GM12878 (cell line): ENCODE data around the gene VSX1. TPM values are rescaled to one million over a fixed set of nuclear protein-coding genes. Genes with fewer than 3 reads are reported as not detected.

Experiments
- ATAC-seq: fragments of 200-7000 bp; cut with Tn5 transposase; 3 replicates; pipeline ENCODE4 v1.9.1; 2020; ENCODE audit warnings: mild to moderate bottlenecking, moderate library complexity
- BruUV-seq: library from RNA; stranded (reverse); fragments of 400-500 nt; replicated peaks from 2 replicates; lab custom pipeline; 2021; lab: Mats Ljungman, UMichigan
- CTCF ChIA-PET: fragments of 300-600 bp; sonication (Branson Sonifier 250); formaldehyde crosslinking; extraction: SDS; loops from one replicate; lab custom pipeline; 2021; ENCODE audit warnings: inconsistent platforms; lab: Yijun Ruan, JAX
- POLR2A ChIA-PET: fragments of 350-600 bp; formaldehyde crosslinking; extraction: SDS; loops from one replicate; lab custom pipeline; 2021; ENCODE audit warnings: inconsistent platforms; lab: Charles Lee
- RAD21 ChIA-PET: fragments of 300-600 bp; sonication (Branson Sonifier 250); formaldehyde crosslinking; loops from one replicate; lab custom pipeline; 2023; ENCODE audit warnings: antibody characterized with exemption; ENCODE audit not compliant: unreplicated experiment; lab: Charles Lee
- SMC1A ChIA-PET: fragments of 300-600 bp; sonication (Branson Sonifier 250); formaldehyde crosslinking; loops from one replicate; lab custom pipeline; 2023; ENCODE audit not compliant: unreplicated experiment, uncharacterized antibody; lab: Charles Lee
- DNase-seq: peaks from one replicate; pipeline ENCODE4 v3.0.0-alpha.2; 2011; ENCODE audit warnings: low read depth, low spot score
- FAIRE-seq: peaks from 3 replicates; lab custom pipeline; 2011; peaks lifted over from hg19 to GRCh38; lab: Jason Lieb, UNC
- H2AFZ ChIP-seq: 2 replicates; pipeline ENCODE4 v1.6.0; 2011; ENCODE audit warnings: low read depth, low read length, control low read depth; ENCODE audit not compliant: control insufficient read depth
- H3K27ac ChIP-seq: 2 replicates; pipeline ENCODE4 v1.5.1; 2011; ENCODE audit warnings: control low read depth; ENCODE audit not compliant: control insufficient read depth, insufficient read depth
- H3K27me3 ChIP-seq, 2 experiments: replicated peaks in 1 of 2; 2 replicates each; pipeline versions ENCODE4 v1.6.0 to v1.6.1; 2011; ENCODE audit warnings: low read length in 1 of 2; ENCODE audit not compliant: control insufficient read depth in 2 of 2, insufficient read depth in 2 of 2
- H3K36me3 ChIP-seq, 2 experiments: 2 replicates each; pipeline ENCODE4 v1.5.1; 2011; ENCODE audit warnings: low read length in 1 of 2; ENCODE audit not compliant: control insufficient read depth in 2 of 2, insufficient read depth in 2 of 2
- H3K4me1 ChIP-seq: 2 replicates; pipeline ENCODE4 v1.6.1; 2011; ENCODE audit warnings: mild to moderate bottlenecking, low read length, moderate library complexity, mixed read lengths; ENCODE audit not compliant: control insufficient read depth, insufficient read depth
- H3K4me2 ChIP-seq: 2 replicates; pipeline ENCODE4 v1.6.0; 2011; ENCODE audit warnings: control low read depth; ENCODE audit not compliant: control insufficient read depth, insufficient read depth
- H3K4me3 ChIP-seq: fragments of 200-600 bp; sonication (generic); 2 replicates; pipeline ENCODE4 v1.5.1; 2016
- H3K79me2 ChIP-seq: 2 replicates; pipeline ENCODE4 v1.6.0; 2011; ENCODE audit warnings: low read length; ENCODE audit not compliant: control insufficient read depth, insufficient read depth
- H3K9ac ChIP-seq: 2 replicates; pipeline ENCODE4 v1.8.0; 2011; ENCODE audit warnings: low read length, control low read depth, mixed read lengths; ENCODE audit not compliant: control insufficient read depth, insufficient read depth
- H3K9me3 ChIP-seq: replicated peaks from 3 replicates; pipeline ENCODE4 v1.5.1; 2011; ENCODE audit warnings: mild to moderate bottlenecking, low read length; ENCODE audit not compliant: control insufficient read depth, insufficient read depth
- H4K20me1 ChIP-seq: 2 replicates; pipeline ENCODE4 v1.6.0; 2011; ENCODE audit not compliant: control insufficient read depth, insufficient read depth
- CHD2 ChIP-seq: IDR thresholded peaks from 2 replicates; pipeline ENCODE4 v1.6.1; 2011; ENCODE audit warnings: low read depth, low read length, improper control_type of control experiment, borderline replicate concordance
- CTCF ChIP-seq, 3 experiments: IDR thresholded peaks in 2 of 3; conservative IDR thresholded peaks in 1 of 3; 2 replicates each; pipeline ENCODE4 v1.5.1; 2011; ENCODE audit warnings: low read depth in 3 of 3, low read length in 3 of 3, mild to moderate bottlenecking in 3 of 3, control low read depth in 2 of 3, moderate library complexity in 2 of 3, inconsistent platforms in 1 of 3, mixed read lengths in 1 of 3; ENCODE audit not compliant: control insufficient read depth in 2 of 3, insufficient read depth in 1 of 3; ENCODE audit errors: extremely low read depth in 1 of 3
- FOXK2 ChIP-seq: fragments of 450-650 bp; IDR thresholded peaks from 2 replicates; pipeline ENCODE4 v1.6.1; 2017; ENCODE audit warnings: mild to moderate bottlenecking, moderate library complexity
- HSF1 ChIP-seq: fragments of 150-350 bp; IDR thresholded peaks from 2 replicates; pipeline ENCODE4 v1.6.1; 2014; ENCODE audit warnings: mild to moderate bottlenecking, low read depth, low read length
- MYB ChIP-seq: fragments of 150-350 bp; IDR thresholded peaks from 2 replicates; pipeline ENCODE4 v1.6.1; 2014; ENCODE audit warnings: mild to moderate bottlenecking, low read depth, low read length, borderline replicate concordance
- POU2F2 ChIP-seq: IDR thresholded peaks from 3 replicates; pipeline ENCODE4 v1.6.1; 2011; ENCODE audit warnings: low read depth, mild to moderate bottlenecking, low read length, borderline replicate concordance
- RFX5 ChIP-seq: IDR thresholded peaks from 2 replicates; pipeline ENCODE4 v1.6.1; 2011; ENCODE audit warnings: low read depth, low read length, improper control_type of control experiment
- RUNX3 ChIP-seq: IDR thresholded peaks from 2 replicates; pipeline ENCODE4 v1.6.1; 2012; ENCODE audit warnings: low read length, inconsistent platforms
- SMAD1 ChIP-seq: fragments of 450-650 bp; IDR thresholded peaks from 2 replicates; pipeline ENCODE4 v1.6.1; 2018; ENCODE audit warnings: mild to moderate bottlenecking, low read depth; ENCODE audit not compliant: partially characterized antibody
- STAT3 ChIP-seq: IDR thresholded peaks from 2 replicates; pipeline ENCODE4 v1.6.1; 2011; ENCODE audit warnings: low read depth, low read length, improper control_type of control experiment
- TAF1 ChIP-seq: IDR thresholded peaks from 2 replicates; pipeline ENCODE4 v1.6.1; 2011; ENCODE audit warnings: mild to moderate bottlenecking, low read depth, low read length, borderline replicate concordance
- TCF12 ChIP-seq: IDR thresholded peaks from 2 replicates; pipeline ENCODE4 v1.6.1; 2011; ENCODE audit warnings: low read depth, mild to moderate bottlenecking, low read length
- ZNF24 ChIP-seq: fragments of 450-650 bp; IDR thresholded peaks from 2 replicates; pipeline ENCODE4 v1.6.1; 2017; ENCODE audit warnings: antibody characterized with exemption, mild to moderate bottlenecking
- ZNF274 ChIP-seq: IDR thresholded peaks from one replicate; pipeline ENCODE4 v1.8.0; 2011; ENCODE audit not compliant: insufficient read length, insufficient read depth
- ZNF384 ChIP-seq: IDR thresholded peaks from 2 replicates; pipeline ENCODE4 v1.6.1; 2012; ENCODE audit warnings: low read depth, mild to moderate bottlenecking, low read length, improper control_type of control experiment, borderline replicate concordance
- ZNF592 ChIP-seq: fragments of 450-650 bp; IDR thresholded peaks from 2 replicates; pipeline ENCODE4 v1.6.1; 2017; ENCODE audit warnings: mild to moderate bottlenecking, moderate library complexity
- WGBS: methylation state at CpG from one replicate; pipeline ENCODE4 v1.1.6; 2016; ENCODE audit warnings: low lambda C conversion rate; ENCODE audit not compliant: insufficient replicate concordance, insufficient coverage; ENCODE audit errors: missing lambda C conversion rate; 5-methylcytosine and 5-hydroxymethylcytosine counted together
- in situ Hi-C: fragments of 300-500 bp; cut with MboI; formaldehyde crosslinking; loops from 9 replicates; pipeline ENCODE4 v1.14.3; 2018; ENCODE audit warnings: mixed read lengths
- intact Hi-C: fragments of 100-400 bp; cut with micrococcal nuclease; formaldehyde crosslinking; loops from one replicate; pipeline ENCODE4 v1.14.2; 2022; ENCODE audit not compliant: unreplicated experiment
- polyA plus RNA-seq, 11 experiments: library from polyadenylated mRNA; depleted of rRNA in 4 of 11; unstranded in 6 of 11; stranded (reverse) in 5 of 11; fragments of >200 nt; fragmentation: Nextera tagmentation in 4 of 11; fragmentation: Illumina TruSeq in 1 of 11; extraction: Ambion mirVana in 4 of 11; extraction: Trizol in 1 of 11; gene quantifications; 1 replicate in 1 of 11; 2 replicates in 10 of 11; pipeline versions ENCODE4 v1.2.1 to v1.2.3, GENCODE V29; 2011 to 2016; ENCODE audit warnings: inconsistent platforms in 2 of 11, missing spikeins in 2 of 11, low read depth in 1 of 11
- total RNA-seq, 4 experiments: library from RNA; depleted of rRNA in 3 of 4; stranded (reverse); fragments of >200 nt in 3 of 4; fragmentation: Illumina TruSeq in 1 of 4; extraction: Trizol in 1 of 4; gene quantifications; 2 replicates each; pipeline versions ENCODE4 v1.2.1 to v1.2.3, GENCODE V29; 2013 to 2021

The VSX1 gene
- total and polyA plus RNA-seq, 10 of the 15 experiments (the other 5 are each of a cell fraction or from before 2014, with no cell fraction given): 0.05 TPM; not detected in 9

- RAD21 ChIA-PET: no interaction called here
- no peaks in the 10 kb centered on the region for H3K4me1 ChIP-seq
- no peak overlapping the region for H3K27ac ChIP-seq
- H4K20me1 ChIP-seq: no peaks in the 10 kb centered on the region
- ATAC-seq (no peak), FAIRE-seq (no peak)
- SMC1A ChIA-PET: no interaction called here
- no peaks in the 10 kb centered on the region; a peak in 1 of 4 replicates for H3K36me3 ChIP-seq
- no peaks in the 10 kb centered on the region for H3K79me2 ChIP-seq
- H3K27me3 ChIP-seq: peaks cover 16% of the 10 kb centered on the region in 2 experiments
- TF ChIP-seq TAF1: no peak
- no peak for TF ChIP-seq HSF1
- no peak for TF ChIP-seq FOXK2
- TF ChIP-seq TCF12: no peak
- no peak for TF ChIP-seq ZNF384
- TF ChIP-seq STAT3: no peak
- TF ChIP-seq CTCF (IDR thresholded peaks at IDR 0.05 in 2 of 3, conservative IDR thresholded peaks at IDR 0.05 in 1 of 3; ENCODE audit: control insufficient read depth in 2 of 3, extremely low read depth in 1 of 3, insufficient read depth in 1 of 3, low read depth in 3 of 3, low read length in 3 of 3): no peak
- TF ChIP-seq ZNF592: no peak
- no peak for TF ChIP-seq ZNF274
- TF ChIP-seq SMAD1: no peak
- TF ChIP-seq RFX5: no peak
- no peak for TF ChIP-seq POU2F2
- no peak for TF ChIP-seq MYB
- no peak for TF ChIP-seq ZNF24
- no peak for TF ChIP-seq CHD2
- no peak for TF ChIP-seq RUNX3
- TF ChIP-seq, all 136 proteins: peak for 0
- in situ Hi-C loops (no loop called here), intact Hi-C loops (no loop called here)
- Histone ChIP-seq H3K4me3 (no peak overlapping the region), H3K4me2 (no peak overlapping the region), H2AFZ (no peak overlapping the region), H3K9me3 (no peaks in the 10 kb centered on the region; the same call in 2 of the 3 replicates), H3K9ac (no peak overlapping the region)
- no TSS peak for BruUV-seq
- no peak for DNase-seq
- CTCF ChIA-PET: no interaction called here
- WGBS: 58% methylated on average over 49 of the region's 54 CpGs
- POLR2A ChIA-PET: no interaction called here
Measured at GRCh38 chr20:25083773-25084625, 2.1 kb upstream of the VSX1 start.
